Loucy (cell line): ENCODE measurements around the gene PSMA8.

Source experiments
- H2AFZ ChIP-seq: fragments of 200-600 bp; sonication (generic); 2 replicates; pipeline ENCODE4 v1.6.0; 2016; ENCODE audit warnings: antibody characterized with exemption, mild to moderate bottlenecking, low read length, moderate library complexity
- H3F3A ChIP-seq: fragments of 200-600 bp; 2 replicates; pipeline ENCODE4 v1.6.0; 2016; ENCODE audit warnings: antibody characterized with exemption, low read depth, mild to moderate bottlenecking
- H3K27me3 ChIP-seq: fragments of 200-600 bp; sonication (generic); 2 replicates; pipeline ENCODE4 v1.6.1; 2014; ENCODE audit warnings: low read length, mild to moderate bottlenecking; ENCODE audit not compliant: insufficient read depth, poor library complexity, severe bottlenecking
- H3K36me3 ChIP-seq: fragments of 200-600 bp; sonication (generic); 2 replicates; pipeline ENCODE4 v1.6.1; 2016; ENCODE audit warnings: low read length; ENCODE audit not compliant: insufficient read depth
- H3K4me1 ChIP-seq: fragments of 200-600 bp; sonication (generic); 2 replicates; pipeline ENCODE4 v1.5.1; 2014; ENCODE audit warnings: low read length, mild to moderate bottlenecking; ENCODE audit not compliant: insufficient read depth, poor library complexity, severe bottlenecking
- H3K4me2 ChIP-seq: fragments of 200-600 bp; sonication (generic); 2 replicates; pipeline ENCODE4 v1.6.0; 2014; ENCODE audit warnings: antibody characterized with exemption, low read length, low read depth, mild to moderate bottlenecking; ENCODE audit not compliant: poor library complexity, severe bottlenecking
- H3K4me3 ChIP-seq: fragments of 200-600 bp; sonication (generic); 2 replicates; pipeline ENCODE4 v1.5.1; 2014; ENCODE audit warnings: low read length, mild to moderate bottlenecking, mixed read lengths; ENCODE audit not compliant: poor library complexity, severe bottlenecking
- H3K79me2 ChIP-seq: fragments of 200-600 bp; sonication (generic); 2 replicates; pipeline ENCODE4 v1.6.1; 2014; ENCODE audit warnings: low read length; ENCODE audit not compliant: insufficient read depth
- H3K9ac ChIP-seq: fragments of 200-600 bp; sonication (generic); 2 replicates; pipeline ENCODE4 v1.6.0; 2014; ENCODE audit warnings: mild to moderate bottlenecking, low read depth, low read length, moderate library complexity; ENCODE audit not compliant: poor library complexity, severe bottlenecking
- H3K9me2 ChIP-seq: fragments of 200-600 bp; sonication (generic); replicated peaks from 2 replicates; pipeline ENCODE4 v1.6.1; 2016; ENCODE audit warnings: low read depth, low read length, mixed read lengths
- H3K9me3 ChIP-seq: fragments of 200-600 bp; sonication (generic); 2 replicates; pipeline ENCODE4 v1.6.1; 2014; ENCODE audit warnings: mild to moderate bottlenecking, antibody characterized with exemption, low read length, low read depth; ENCODE audit not compliant: insufficient read depth
- H4K20me1 ChIP-seq: fragments of 200-600 bp; sonication (generic); 2 replicates; pipeline ENCODE4 v1.6.0; 2014; ENCODE audit warnings: antibody characterized with exemption, low read length, mild to moderate bottlenecking; ENCODE audit not compliant: insufficient read depth, poor library complexity, severe bottlenecking
- EZH2phosphoT487 ChIP-seq: fragments of 200-600 bp; IDR thresholded peaks from 2 replicates; pipeline ENCODE4 v1.6.1; 2018; ENCODE audit warnings: antibody characterized with exemption, mild to moderate bottlenecking, moderate library complexity, borderline replicate concordance
- TF ChIP-seq, protein P1 (sequence below): fragments of 200-600 bp; sonication (generic); conservative IDR thresholded peaks from 2 replicates; pipeline ENCODE4 v1.5.1; 2014; ENCODE audit warnings: mild to moderate bottlenecking, antibody characterized with exemption, low read length

Gene PSMA8

DNA sequence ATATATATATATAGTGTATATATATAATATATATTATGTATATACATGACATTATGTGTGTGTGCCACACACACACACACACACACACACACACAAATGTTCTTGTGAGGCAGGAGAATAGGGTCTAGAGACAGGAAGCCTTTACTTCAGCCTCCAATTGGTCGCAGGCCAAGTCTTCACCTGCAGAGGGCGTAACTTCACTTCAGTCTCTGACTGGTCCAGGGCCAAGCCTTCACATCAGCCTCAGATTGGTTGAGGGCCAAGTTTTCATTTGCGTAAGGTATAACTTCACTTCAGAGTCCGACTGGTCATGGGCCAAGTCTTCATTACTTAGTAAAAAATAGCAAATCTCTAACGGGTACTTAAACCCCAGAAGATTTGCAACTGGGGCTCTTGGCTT is 30.1 kb upstream of the PSMA8 start:
- Histone ChIP-seq H3K4me2 (no peak overlapping the region), H2AFZ (no peak overlapping the region), H4K20me1 (no peaks in the 10 kb centered on the region), H3K36me3 (no peaks in the 10 kb centered on the region), H3F3A (no peaks in the 10 kb centered on the region), H3K9me3 (no peaks in the 10 kb centered on the region), H3K27me3 (no peaks in the 10 kb centered on the region), H3K4me3 (no peak overlapping the region), H3K9ac (no peak overlapping the region), H3K79me2 (no peaks in the 10 kb centered on the region), H3K4me1 (no peaks in the 10 kb centered on the region), H3K9me2 (no peaks in the 10 kb centered on the region)
- TF ChIP-seq, protein P1, sequence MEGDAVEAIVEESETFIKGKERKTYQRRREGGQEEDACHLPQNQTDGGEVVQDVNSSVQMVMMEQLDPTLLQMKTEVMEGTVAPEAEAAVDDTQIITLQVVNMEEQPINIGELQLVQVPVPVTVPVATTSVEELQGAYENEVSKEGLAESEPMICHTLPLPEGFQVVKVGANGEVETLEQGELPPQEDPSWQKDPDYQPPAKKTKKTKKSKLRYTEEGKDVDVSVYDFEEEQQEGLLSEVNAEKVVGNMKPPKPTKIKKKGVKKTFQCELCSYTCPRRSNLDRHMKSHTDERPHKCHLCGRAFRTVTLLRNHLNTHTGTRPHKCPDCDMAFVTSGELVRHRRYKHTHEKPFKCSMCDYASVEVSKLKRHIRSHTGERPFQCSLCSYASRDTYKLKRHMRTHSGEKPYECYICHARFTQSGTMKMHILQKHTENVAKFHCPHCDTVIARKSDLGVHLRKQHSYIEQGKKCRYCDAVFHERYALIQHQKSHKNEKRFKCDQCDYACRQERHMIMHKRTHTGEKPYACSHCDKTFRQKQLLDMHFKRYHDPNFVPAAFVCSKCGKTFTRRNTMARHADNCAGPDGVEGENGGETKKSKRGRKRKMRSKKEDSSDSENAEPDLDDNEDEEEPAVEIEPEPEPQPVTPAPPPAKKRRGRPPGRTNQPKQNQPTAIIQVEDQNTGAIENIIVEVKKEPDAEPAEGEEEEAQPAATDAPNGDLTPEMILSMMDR: peak; percentile 77
- TF ChIP-seq EZH2phosphoT487: no peak

DNA sequence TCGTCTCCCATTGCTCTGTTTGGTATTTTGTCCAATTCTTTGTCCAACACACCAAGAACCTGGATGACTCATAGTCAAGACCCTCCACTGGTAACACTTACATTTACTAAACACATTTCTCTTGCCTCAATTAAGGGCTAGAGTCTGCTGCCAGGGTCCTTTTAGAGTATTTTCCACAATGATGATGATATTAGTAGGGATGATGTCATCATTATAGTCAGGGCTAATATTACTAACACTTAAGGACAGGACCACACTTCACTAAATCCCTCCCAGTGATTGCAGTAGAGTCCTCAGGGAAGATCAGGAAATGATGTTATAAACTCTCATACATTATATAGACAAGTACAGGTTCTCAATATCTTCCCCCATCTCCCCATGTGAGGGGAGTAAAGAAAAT is 29.6 kb upstream of the PSMA8 start:
- H3K4me3 ChIP-seq: no peak overlapping the region
- no peaks in the 10 kb centered on the region for H3K9me2 ChIP-seq
- H4K20me1 ChIP-seq: no peaks in the 10 kb centered on the region
- no peak overlapping the region for H3K9ac ChIP-seq
- no peaks in the 10 kb centered on the region for H3K79me2 ChIP-seq
- H2AFZ ChIP-seq: no peak overlapping the region
- TF ChIP-seq, protein P1: no peak
- no peak for TF ChIP-seq EZH2phosphoT487
- no peaks in the 10 kb centered on the region for H3K9me3 ChIP-seq
- H3K4me2 ChIP-seq: no peak overlapping the region
- H3K36me3 ChIP-seq: no peaks in the 10 kb centered on the region
- H3K4me1 ChIP-seq: no peaks in the 10 kb centered on the region
- no peaks in the 10 kb centered on the region for H3K27me3 ChIP-seq
- no peaks in the 10 kb centered on the region for H3F3A ChIP-seq

DNA sequence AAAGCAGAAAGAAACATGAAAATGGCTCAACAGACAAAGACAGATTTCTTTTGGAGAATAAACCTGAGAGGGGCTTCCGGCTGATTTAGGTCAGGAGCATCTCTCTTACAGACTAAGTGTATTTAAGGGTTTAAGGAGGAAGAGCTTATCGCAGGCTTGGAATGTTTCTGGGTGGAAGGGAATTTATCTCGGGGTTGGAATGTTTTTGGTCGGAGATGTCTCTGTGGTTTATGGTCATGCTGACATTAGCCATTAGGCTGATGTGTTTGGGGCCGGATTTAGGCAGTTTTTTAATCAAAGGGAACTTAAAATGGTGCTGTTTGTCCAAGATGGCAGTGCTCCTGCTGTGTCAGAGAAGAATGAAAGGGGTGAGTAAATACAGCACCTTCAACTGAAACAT is 14.4 kb upstream of the PSMA8 start:
- Histone ChIP-seq H3K9me3 (no peaks in the 10 kb centered on the region), H2AFZ (no peak overlapping the region), H3K4me3 (no peak overlapping the region), H3K36me3 (no peaks in the 10 kb centered on the region), H3K4me1 (no peaks in the 10 kb centered on the region), H3K27me3 (no peaks in the 10 kb centered on the region), H4K20me1 (no peaks in the 10 kb centered on the region), H3K79me2 (no peaks in the 10 kb centered on the region), H3K9ac (no peak overlapping the region), H3K9me2 (no peaks in the 10 kb centered on the region), H3F3A (no peaks in the 10 kb centered on the region), H3K4me2 (no peak overlapping the region)
- TF ChIP-seq, protein P1: no peak
- TF ChIP-seq EZH2phosphoT487: no peak
